Stimulated activated CD4-positive, alpha-beta T cell treated with anti-CD3 and anti-CD28 coated beads, Interleukin-1b, Interleukin-23, amount 100 ng/mL, for 1 hour (primary cell): Measurements from ENCODE around the gene GPC3.

ENCODE experiments used
- DNase-seq, 2 donors: peaks; one replicate each; pipeline ENCODE4 v3.0.0-alpha.2; 2020; ENCODE audit warnings: low read depth in 2 of 2

The GPC3 gene

GRCh38 chrX:133926809-133927208 is 58.6 kb downstream of the GPC3 start:
- no peak for DNase-seq

- no peak for DNase-seq
Measured at GRCh38 chrX:133926099-133926498, 59.3 kb downstream of the GPC3 start.

GRCh38 chrX:133924548-133924947 is 60.8 kb downstream of the GPC3 start:
- no peak for DNase-seq

GRCh38 chrX:133923548-133923947 is 61.8 kb downstream of the GPC3 start:
- no peak for DNase-seq

GRCh38 chrX:133923113-133923512 is 62.3 kb downstream of the GPC3 start:
- no peak for DNase-seq

GRCh38 chrX:133922390-133922771 is 63.0 kb downstream of the GPC3 start:
- no peak for DNase-seq

- DNase-seq, result no peak
Measured at GRCh38 chrX:133921764-133922389, 63.5 kb downstream of the GPC3 start.

GRCh38 chrX:133921086-133921485 is 64.3 kb downstream of the GPC3 start:
- DNase-seq, result no peak

GRCh38 chrX:133918361-133918771 is 67.0 kb downstream of the GPC3 start:
- DNase-seq, result no peak

GRCh38 chrX:133916984-133917722 is 68.2 kb downstream of the GPC3 start:
- no peak for DNase-seq

GRCh38 chrX:133913658-133914388 is 71.6 kb downstream of the GPC3 start:
- no peak for DNase-seq

- DNase-seq, result no peak
Measured at GRCh38 chrX:133913009-133913408, 72.4 kb downstream of the GPC3 start.

GRCh38 chrX:133911825-133912495 is 73.4 kb downstream of the GPC3 start:
- DNase-seq, result no peak

GRCh38 chrX:133910539-133910938 is 74.9 kb downstream of the GPC3 start:
- no peak for DNase-seq

GRCh38 chrX:133909888-133910287 is 75.5 kb downstream of the GPC3 start:
- DNase-seq, result no peak

- DNase-seq, result no peak
Measured at GRCh38 chrX:133908223-133908955, 77.0 kb downstream of the GPC3 start.

GRCh38 chrX:133907606-133908005 is 77.8 kb downstream of the GPC3 start:
- no peak for DNase-seq

- no peak for DNase-seq
Measured at GRCh38 chrX:133905305-133905704, 80.1 kb downstream of the GPC3 start.

GRCh38 chrX:133897593-133898163 is 87.7 kb downstream of the GPC3 start:
- DNase-seq, result no peak

GRCh38 chrX:133892337-133892736 is 93.1 kb downstream of the GPC3 start:
- DNase-seq, result no peak

GRCh38 chrX:133888984-133889383 is 96.4 kb downstream of the GPC3 start:
- DNase-seq, result no peak
